Hematopoietic multipotent progenitor cell (in vitro differentiated cells): Measurements from ENCODE around the gene S100P. TPM values are rescaled to one million over a fixed set of nuclear protein-coding genes. Genes with fewer than 3 reads are reported as not detected.
"Not testable (repeated sequence)": the region's sequence is repeated elsewhere in the genome, so short reads cannot be mapped to it uniquely, and the experiment has no call there.

Source experiments
- DNase-seq, 3 donors: peaks; one replicate each; pipeline ENCODE4 v3.0.0-alpha.2; 2011 to 2015; ENCODE audit warnings: low read depth in 2 of 3, low spot score in 2 of 3
- total RNA-seq: library from RNA; depleted of rRNA; stranded (reverse); fragments of >200 nt; gene quantifications from one replicate; pipeline ENCODE4 v1.2.3, GENCODE V29; 2012

The S100P gene
- total RNA-seq = 0.27 TPM

DNA sequence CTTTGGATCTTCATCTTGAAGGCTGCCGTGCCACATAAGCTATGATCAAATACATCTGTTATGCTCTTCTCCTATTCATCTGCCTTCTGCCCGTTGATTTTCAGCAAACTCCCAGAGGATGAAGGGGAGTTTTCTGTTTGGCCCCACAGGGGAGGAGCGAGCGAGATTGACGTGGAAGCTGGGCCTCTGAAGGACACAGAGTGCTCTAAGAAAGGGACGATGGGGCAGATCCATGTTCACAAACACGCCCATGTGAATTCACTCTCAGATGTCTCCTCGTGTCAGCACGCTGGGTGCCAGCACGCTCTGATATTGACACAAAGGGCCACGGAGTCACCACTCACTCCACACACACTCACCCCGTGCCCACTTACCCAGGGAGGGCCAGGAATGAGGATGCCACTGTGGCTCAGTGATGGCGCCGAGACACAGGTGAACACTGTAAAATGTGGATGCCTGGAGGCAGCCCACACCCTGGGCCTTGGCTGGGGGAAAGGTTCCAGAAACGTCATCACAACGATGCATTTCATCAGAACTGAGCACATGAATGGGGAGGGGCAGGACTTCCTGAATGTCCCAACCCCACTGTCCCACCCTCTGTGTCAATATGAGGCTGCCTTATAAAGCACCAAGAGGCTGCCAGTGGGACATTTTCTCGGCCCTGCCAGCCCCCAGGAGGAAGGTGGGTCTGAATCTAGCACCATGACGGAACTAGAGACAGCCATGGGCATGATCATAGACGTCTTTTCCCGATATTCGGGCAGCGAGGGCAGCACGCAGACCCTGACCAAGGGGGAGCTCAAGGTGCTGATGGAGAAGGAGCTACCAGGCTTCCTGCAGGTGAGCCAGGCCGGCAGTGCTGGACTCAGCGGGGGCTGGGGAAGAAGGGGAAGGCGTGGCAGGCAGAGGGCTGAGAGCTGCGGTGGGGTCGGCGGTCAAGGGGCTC lies at the start of gene S100P:
Gene S100P, plus strand, starts transcription at position 648 of the 946 bp plus-strand sequence. Its CDS starts 55 bp downstream, at position 703.
- DNase-seq = no peak

DNA sequence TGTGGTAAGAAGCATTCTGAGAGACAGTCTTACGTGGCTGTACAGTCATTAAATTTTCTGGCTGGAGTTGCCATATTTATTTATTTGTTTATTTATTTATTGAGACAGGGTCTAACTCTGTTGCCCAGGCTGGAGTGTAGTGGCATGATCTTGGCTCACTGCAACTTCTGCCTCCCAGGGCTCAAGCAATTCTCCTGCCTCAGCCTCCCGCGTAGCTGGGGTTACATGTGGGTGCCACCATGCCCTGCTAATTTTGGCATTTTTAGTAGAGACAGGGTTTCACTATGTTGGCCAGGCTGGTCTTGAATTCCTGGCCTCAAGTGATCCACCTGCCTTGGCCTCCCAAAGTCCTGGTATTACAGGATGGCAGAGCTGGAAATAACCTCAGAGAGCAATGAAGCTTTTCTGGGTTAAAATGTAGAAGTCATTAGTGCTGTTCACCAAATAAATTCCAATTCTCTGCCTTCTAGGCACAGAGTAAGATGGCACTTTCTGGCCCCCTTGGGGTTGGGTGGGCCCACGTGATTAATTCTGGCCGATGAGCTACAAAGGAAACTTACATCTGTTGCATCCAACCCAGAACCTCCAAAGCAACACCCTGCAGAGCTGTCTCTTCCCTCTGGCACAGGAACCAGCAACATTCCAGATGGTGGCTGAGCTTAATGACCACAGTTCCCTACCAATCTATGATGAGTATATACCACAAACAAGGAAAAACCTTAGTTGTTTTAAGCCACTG lies 48.7 kb upstream of the S100P start:
- DNase-seq = no peak

DNA sequence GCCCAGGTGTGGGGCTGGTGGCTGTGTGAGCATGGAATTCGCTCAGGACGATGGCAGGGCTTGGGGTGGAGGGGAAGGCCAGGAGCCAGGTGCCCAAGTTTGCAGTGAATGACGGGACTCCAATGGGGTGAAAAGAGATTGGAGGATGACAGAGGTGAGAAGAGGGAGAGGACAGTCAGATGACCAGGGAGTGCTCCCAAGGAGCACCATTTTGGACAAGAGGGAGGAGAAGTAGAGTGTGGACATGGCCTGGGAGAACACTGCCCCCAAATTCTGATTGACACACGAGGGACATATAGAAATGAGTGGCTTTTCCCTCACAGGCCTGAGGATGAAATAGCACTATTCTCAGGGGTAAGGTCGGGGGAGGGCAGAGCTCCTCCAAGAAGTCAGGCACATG lies 46.5 kb upstream of the S100P start:
- no peak for DNase-seq

- DNase-seq = no peak
These were observed 46.0 kb upstream of the S100P start for GRCh38 chr4:6647582-6648230.

GRCh38 chr4:6649216-6649615 lies 44.5 kb upstream of the S100P start:
- no peak for DNase-seq

GRCh38 chr4:6654211-6654610 lies 39.5 kb upstream of the S100P start:
- DNase-seq = not testable (repeated sequence)

DNA sequence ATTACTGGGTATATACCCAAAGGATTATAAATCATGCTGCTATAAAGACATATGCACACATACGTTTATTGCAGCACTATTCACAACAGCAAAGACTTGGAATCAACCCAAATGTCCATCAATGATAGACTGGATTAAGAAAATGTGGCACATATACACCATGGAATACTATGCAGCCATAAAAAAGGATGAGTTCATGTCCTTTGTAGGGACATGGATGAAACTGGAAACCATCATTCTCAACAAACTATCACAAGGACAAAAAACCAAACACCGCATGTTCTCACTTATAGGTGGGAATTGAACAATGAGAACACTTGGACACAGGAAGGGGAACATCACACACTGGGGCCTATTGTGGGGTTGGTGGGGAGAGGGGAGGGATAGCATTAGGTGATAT lies 38.4 kb upstream of the S100P start:
- not testable (repeated sequence) for DNase-seq

GRCh38 chr4:6655924-6656323 lies 37.8 kb upstream of the S100P start:
- no peak for DNase-seq

GRCh38 chr4:6657242-6658208 lies 36.2 kb upstream of the S100P start:
- no peak for DNase-seq

GRCh38 chr4:6658209-6658595 lies 35.5 kb upstream of the S100P start:
- DNase-seq = no peak

- DNase-seq = peak in 2 of 3 donors; percentile 19 to 23
These were observed 35.0 kb upstream of the S100P start for GRCh38 chr4:6658597-6659075.

GRCh38 chr4:6659897-6660296 lies 33.8 kb upstream of the S100P start:
- DNase-seq = no peak

DNA sequence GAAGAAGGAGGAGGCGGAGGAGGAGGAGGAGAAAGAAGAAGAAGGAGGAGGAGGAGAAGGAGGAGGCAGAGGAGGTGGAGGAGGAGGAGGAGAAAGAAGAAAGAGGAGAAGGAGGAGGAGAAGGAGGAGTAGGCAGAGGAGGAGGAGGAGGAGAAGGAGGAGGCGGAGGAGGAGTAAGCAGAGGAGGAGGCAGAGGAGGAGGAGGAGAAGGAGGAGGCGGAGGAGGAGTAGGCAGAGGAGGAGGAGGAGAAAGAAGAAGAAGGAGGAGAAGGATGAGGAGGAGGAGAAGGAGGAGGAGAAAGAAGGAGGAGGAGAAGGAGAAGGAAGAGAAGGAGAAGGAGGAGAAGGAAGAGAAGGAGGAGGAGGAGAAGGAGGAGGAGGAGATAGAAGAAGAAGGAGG lies 33.2 kb upstream of the S100P start:
- no peak for DNase-seq

- no peak for DNase-seq
These were observed 31.1 kb upstream of the S100P start for GRCh38 chr4:6662591-6662990.

DNA sequence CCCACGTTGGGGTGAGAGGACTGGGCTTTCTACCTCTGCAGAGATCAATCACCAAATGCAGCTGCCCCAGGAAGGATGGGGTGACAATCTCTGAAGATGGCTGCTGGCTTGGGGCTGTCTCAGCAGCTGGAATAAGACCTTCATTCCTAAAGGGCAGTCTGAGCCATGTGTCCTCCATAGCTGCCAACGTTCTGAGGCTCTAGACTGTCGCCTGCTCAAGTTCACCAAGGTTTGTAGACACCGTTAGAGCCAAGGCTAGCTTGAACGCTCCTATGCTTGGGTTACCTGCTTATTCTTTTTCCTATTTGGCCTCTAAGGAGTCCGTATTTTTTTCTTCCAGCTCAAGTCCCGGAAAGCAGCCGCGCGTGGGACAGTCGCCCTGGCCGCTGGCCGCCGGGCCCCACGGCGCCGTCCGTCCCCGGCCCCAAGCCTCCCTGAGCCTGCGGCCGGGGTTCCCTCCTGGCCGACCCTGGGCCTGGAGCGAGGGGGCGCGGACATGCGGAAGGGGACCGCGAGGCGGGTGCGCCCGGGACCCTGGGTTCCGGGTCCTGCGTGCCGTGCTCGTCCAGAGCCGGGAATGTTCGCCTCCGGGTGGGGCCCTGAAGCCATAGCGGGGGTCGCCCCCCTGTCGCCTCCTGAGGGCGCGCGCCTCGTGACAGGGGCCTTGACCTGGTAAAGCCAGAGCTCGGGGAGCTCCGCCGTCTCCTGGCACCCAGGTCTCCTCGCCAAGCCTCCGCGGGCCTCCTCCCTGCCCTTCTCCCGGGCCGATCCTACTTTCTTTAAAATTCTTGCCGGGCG lies 29.9 kb upstream of the S100P start:
- DNase-seq = no peak

DNA sequence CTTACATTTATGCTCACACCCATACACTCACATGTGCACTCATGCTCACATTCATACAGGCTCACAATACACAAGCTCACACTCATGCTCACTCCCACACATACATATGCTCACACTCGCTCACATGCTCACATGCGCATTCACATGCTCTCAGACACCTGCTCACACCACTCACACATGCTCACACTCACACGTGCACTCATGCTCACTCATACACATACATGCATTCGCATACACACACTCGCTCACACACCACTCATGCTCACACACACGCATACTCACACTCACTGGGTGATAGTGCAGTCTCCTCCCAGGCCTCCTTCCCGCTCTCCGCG lies 28.4 kb upstream of the S100P start:
- DNase-seq = no peak

GRCh38 chr4:6668391-6668790 lies 25.3 kb upstream of the S100P start:
- DNase-seq = no peak

GRCh38 chr4:6671648-6672047 lies 22.0 kb upstream of the S100P start:
- no peak for DNase-seq

GRCh38 chr4:6672131-6672530 lies 21.5 kb upstream of the S100P start:
- DNase-seq = no peak
